ENCODE results near the gene TRNT1. TPM values are rescaled to one million over a fixed set of nuclear protein-coding genes. Genes with fewer than 3 reads are reported as not detected.

TRNT1 gene
- polyA plus RNA-seq, 1 donor = 25.5 TPM

- peak in 1 of 2 donors; percentile 11 for DNase-seq
- Histone ChIP-seq H3K27ac (ENCODE audit: low read length) (no peak within 1 kb of the TSS), H3K36me3 (ENCODE audit: control insufficient read depth, insufficient read depth, low read length) (no peaks in the 10 kb centered on the region), H3K27me3 (ENCODE audit: control insufficient read depth, insufficient read depth, low read length) (peaks cover 6% of the 10 kb centered on the region), H3K4me1 (ENCODE audit: control insufficient read depth, insufficient read depth, low read length) (no peaks in the 10 kb centered on the region), H3K4me3 (ENCODE audit: low read length) (no peak within 1 kb of the TSS), H3K9me3 (ENCODE audit: control insufficient read depth, low read depth, low read length) (no peaks in the 10 kb centered on the region)
- WGBS (ENCODE audit: insufficient coverage, low lambda C conversion rate) = 17% methylated on average over 1 of the region's 4 CpGs
Measured at GRCh38 chr3:3110299-3110630, 16.5 kb upstream of the TRNT1 start, which contains the start of gene IL5RA. IL5RA (minus strand) TSS chr3:3110374; CDS start chr3:3104984, 5,390 bp downstream.

- no peak for DNase-seq
- Histone ChIP-seq H3K9me3 (ENCODE audit: control insufficient read depth, low read depth, low read length) (no peaks in the 10 kb centered on the region), H3K27me3 (ENCODE audit: control insufficient read depth, insufficient read depth, low read length) (peaks cover 6% of the 10 kb centered on the region), H3K4me3 (ENCODE audit: low read length) (no peak overlapping the region), H3K27ac (ENCODE audit: low read length) (no peak overlapping the region), H3K4me1 (ENCODE audit: control insufficient read depth, insufficient read depth, low read length) (no peaks in the 10 kb centered on the region), H3K36me3 (ENCODE audit: control insufficient read depth, insufficient read depth, low read length) (no peaks in the 10 kb centered on the region)
- no CpG with 5 or more reads among the region's 7 CpGs for WGBS (ENCODE audit: insufficient coverage, low lambda C conversion rate)
Measured at GRCh38 chr3:3110749-3111361, 15.9 kb upstream of the TRNT1 start.

GRCh38 chr3:3113042-3113709 lies 13.6 kb upstream of the TRNT1 start:
- Histone ChIP-seq H3K4me3 (ENCODE audit: low read length) (no peak overlapping the region), H3K9me3 (ENCODE audit: control insufficient read depth, low read depth, low read length) (no peaks in the 10 kb centered on the region), H3K27me3 (ENCODE audit: control insufficient read depth, insufficient read depth, low read length) (peaks cover 6% of the 10 kb centered on the region), H3K4me1 (ENCODE audit: control insufficient read depth, insufficient read depth, low read length) (no peaks in the 10 kb centered on the region), H3K27ac (ENCODE audit: low read length) (no peak overlapping the region), H3K36me3 (ENCODE audit: control insufficient read depth, insufficient read depth, low read length) (no peaks in the 10 kb centered on the region)
- 80% methylated on average over 1 of the region's 4 CpGs for WGBS (ENCODE audit: insufficient coverage, low lambda C conversion rate)
- no peak for DNase-seq

GRCh38 chr3:3117651-3118050 lies 9.1 kb upstream of the TRNT1 start:
- Histone ChIP-seq H3K9me3 (ENCODE audit: control insufficient read depth, low read depth, low read length) (no peaks in the 10 kb centered on the region), H3K36me3 (ENCODE audit: control insufficient read depth, insufficient read depth, low read length) (no peaks in the 10 kb centered on the region), H3K4me3 (ENCODE audit: low read length) (no peak overlapping the region), H3K4me1 (ENCODE audit: control insufficient read depth, insufficient read depth, low read length) (no peaks in the 10 kb centered on the region), H3K27me3 (ENCODE audit: control insufficient read depth, insufficient read depth, low read length) (no peaks in the 10 kb centered on the region), H3K27ac (ENCODE audit: low read length) (no peak overlapping the region)
- 100% methylated on average over 2 of the region's 2 CpGs for WGBS (ENCODE audit: insufficient coverage, low lambda C conversion rate)
- no peak for DNase-seq

- no peak overlapping the region for H3K4me3 ChIP-seq (ENCODE audit: low read length)
- H3K4me1 ChIP-seq (ENCODE audit: control insufficient read depth, insufficient read depth, low read length) = no peaks in the 10 kb centered on the region
- no CpG with 5 or more reads among the region's 4 CpGs for WGBS (ENCODE audit: insufficient coverage, low lambda C conversion rate)
- H3K9me3 ChIP-seq (ENCODE audit: control insufficient read depth, low read depth, low read length) = no peaks in the 10 kb centered on the region
- no peak overlapping the region for H3K27ac ChIP-seq (ENCODE audit: low read length)
- no peak for DNase-seq
- no peaks in the 10 kb centered on the region for H3K27me3 ChIP-seq (ENCODE audit: control insufficient read depth, insufficient read depth, low read length)
- no peaks in the 10 kb centered on the region for H3K36me3 ChIP-seq (ENCODE audit: control insufficient read depth, insufficient read depth, low read length)
Measured at GRCh38 chr3:3119393-3119851, 7.3 kb upstream of the TRNT1 start.

GRCh38 chr3:3125977-3126376 lies 763 bp upstream of the TRNT1 start:
- Histone ChIP-seq H3K27me3 (ENCODE audit: control insufficient read depth, insufficient read depth, low read length) (no peaks in the 10 kb centered on the region), H3K4me1 (ENCODE audit: control insufficient read depth, insufficient read depth, low read length) (peaks cover 5% of the 10 kb centered on the region), H3K4me3 (ENCODE audit: low read length) (peak overlapping the region; percentile 80), H3K27ac (ENCODE audit: low read length) (peak overlapping the region; percentile 97), H3K9me3 (ENCODE audit: control insufficient read depth, low read depth, low read length) (peaks cover 3% of the 10 kb centered on the region), H3K36me3 (ENCODE audit: control insufficient read depth, insufficient read depth, low read length) (peaks cover 20% of the 10 kb centered on the region)
- WGBS (ENCODE audit: insufficient coverage, low lambda C conversion rate) = 53% methylated on average over 4 of the region's 24 CpGs
- no peak for DNase-seq

GRCh38 chr3:3127432-3128010 lies 781 bp downstream of the TRNT1 start:
- DNase-seq = peak in 1 of 2 donors; percentile 30
- H3K27ac ChIP-seq (ENCODE audit: low read length) = peak overlapping the region; percentile 86
- H3K27me3 ChIP-seq (ENCODE audit: control insufficient read depth, insufficient read depth, low read length) = no peaks in the 10 kb centered on the region
- peaks cover 23% of the 10 kb centered on the region for H3K36me3 ChIP-seq (ENCODE audit: control insufficient read depth, insufficient read depth, low read length)
- H3K9me3 ChIP-seq (ENCODE audit: control insufficient read depth, low read depth, low read length) = peaks cover 3% of the 10 kb centered on the region
- peaks cover 5% of the 10 kb centered on the region for H3K4me1 ChIP-seq (ENCODE audit: control insufficient read depth, insufficient read depth, low read length)
- WGBS (ENCODE audit: insufficient coverage, low lambda C conversion rate) = 8% methylated on average over 8 of the region's 20 CpGs
- peak overlapping the region; percentile 90 for H3K4me3 ChIP-seq (ENCODE audit: low read length)

GRCh38 chr3:3129579-3129978 lies 2.8 kb downstream of the TRNT1 start:
- H3K4me1 ChIP-seq (ENCODE audit: control insufficient read depth, insufficient read depth, low read length) = peaks cover 5% of the 10 kb centered on the region
- WGBS (ENCODE audit: insufficient coverage, low lambda C conversion rate) = no CpG with 5 or more reads among the region's 5 CpGs
- no peak overlapping the region for H3K27ac ChIP-seq (ENCODE audit: low read length)
- H3K27me3 ChIP-seq (ENCODE audit: control insufficient read depth, insufficient read depth, low read length) = no peaks in the 10 kb centered on the region
- H3K36me3 ChIP-seq (ENCODE audit: control insufficient read depth, insufficient read depth, low read length) = peaks cover 26% of the 10 kb centered on the region
- no peak for DNase-seq
- no peak overlapping the region for H3K4me3 ChIP-seq (ENCODE audit: low read length)
- peaks cover 3% of the 10 kb centered on the region for H3K9me3 ChIP-seq (ENCODE audit: control insufficient read depth, low read depth, low read length)

GRCh38 chr3:3133500-3133899 lies 6.8 kb downstream of the TRNT1 start:
- no peak for DNase-seq
- H3K36me3 ChIP-seq (ENCODE audit: control insufficient read depth, insufficient read depth, low read length) = peaks cover 35% of the 10 kb centered on the region
- H3K4me3 ChIP-seq (ENCODE audit: low read length) = no peak overlapping the region
- H3K27ac ChIP-seq (ENCODE audit: low read length) = no peak overlapping the region
- no peaks in the 10 kb centered on the region for H3K4me1 ChIP-seq (ENCODE audit: control insufficient read depth, insufficient read depth, low read length)
- H3K27me3 ChIP-seq (ENCODE audit: control insufficient read depth, insufficient read depth, low read length) = no peaks in the 10 kb centered on the region
- H3K9me3 ChIP-seq (ENCODE audit: control insufficient read depth, low read depth, low read length) = no peaks in the 10 kb centered on the region
- WGBS (ENCODE audit: insufficient coverage, low lambda C conversion rate) = 57% methylated on average over 1 of the region's 6 CpGs

- Histone ChIP-seq H3K36me3 (ENCODE audit: control insufficient read depth, insufficient read depth, low read length) (peaks cover 36% of the 10 kb centered on the region), H3K27ac (ENCODE audit: low read length) (no peak overlapping the region), H3K27me3 (ENCODE audit: control insufficient read depth, insufficient read depth, low read length) (no peaks in the 10 kb centered on the region), H3K9me3 (ENCODE audit: control insufficient read depth, low read depth, low read length) (no peaks in the 10 kb centered on the region), H3K4me1 (ENCODE audit: control insufficient read depth, insufficient read depth, low read length) (no peaks in the 10 kb centered on the region), H3K4me3 (ENCODE audit: low read length) (no peak overlapping the region)
- DNase-seq = no peak
- WGBS (ENCODE audit: insufficient coverage, low lambda C conversion rate) = 100% methylated on average over 2 of the region's 4 CpGs
Measured at GRCh38 chr3:3134750-3135448, 8.2 kb downstream of the TRNT1 start.
